HG03095 (cell line): ENCODE data around the gene BTD.

Experiments used
- ATAC-seq: cut with Tn5 transposase; IDR thresholded peaks from one replicate; pipeline ENCODE4 v1.9.1; 2021; ENCODE audit warnings: moderate library complexity; ENCODE audit not compliant: unreplicated experiment

Gene BTD

GRCh38 chr3:15635121-15635661 lies 33.6 kb downstream of the BTD start:
- no peak for ATAC-seq

DNA sequence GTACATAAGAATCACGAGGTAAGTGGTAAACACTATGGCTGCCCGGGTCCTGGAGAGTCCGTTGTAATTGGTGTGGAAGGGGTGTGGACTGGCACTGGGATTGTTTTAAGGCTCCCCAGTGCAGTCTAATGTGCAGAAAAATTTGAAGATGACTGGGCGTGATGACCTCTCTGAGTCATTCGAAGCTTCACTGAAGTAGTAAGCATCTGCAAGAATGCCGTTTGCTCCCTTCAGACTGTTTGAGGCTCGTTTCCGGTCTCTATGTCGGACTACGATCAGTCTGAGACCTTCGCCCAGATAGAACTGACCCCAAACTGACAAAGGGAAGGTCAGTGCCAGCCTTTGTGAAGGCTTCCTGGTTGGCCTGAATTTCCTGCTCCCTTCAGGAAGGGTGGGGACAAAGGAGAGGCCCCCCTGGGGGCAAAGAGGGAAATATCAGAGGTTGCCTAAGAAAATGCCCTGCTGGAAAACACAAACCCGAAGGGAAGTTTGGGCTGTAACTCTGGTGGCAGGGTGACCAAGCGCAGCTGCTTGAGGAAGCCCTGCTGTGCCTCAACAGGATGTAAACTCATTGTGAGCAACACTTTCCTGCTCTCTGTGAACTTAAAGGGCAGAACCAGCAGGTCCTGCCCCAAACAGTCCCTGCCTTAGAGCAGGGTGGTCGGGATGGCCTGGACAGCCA lies 34.6 kb downstream of the BTD start:
- ATAC-seq: peak; percentile 49

GRCh38 chr3:15637131-15637951 lies 35.8 kb downstream of the BTD start:
- ATAC-seq: no peak

- ATAC-seq: no peak
Measured at GRCh38 chr3:15638193-15638890, 36.8 kb downstream of the BTD start.

GRCh38 chr3:15638891-15639262 lies 37.3 kb downstream of the BTD start:
- ATAC-seq: no peak

DNA sequence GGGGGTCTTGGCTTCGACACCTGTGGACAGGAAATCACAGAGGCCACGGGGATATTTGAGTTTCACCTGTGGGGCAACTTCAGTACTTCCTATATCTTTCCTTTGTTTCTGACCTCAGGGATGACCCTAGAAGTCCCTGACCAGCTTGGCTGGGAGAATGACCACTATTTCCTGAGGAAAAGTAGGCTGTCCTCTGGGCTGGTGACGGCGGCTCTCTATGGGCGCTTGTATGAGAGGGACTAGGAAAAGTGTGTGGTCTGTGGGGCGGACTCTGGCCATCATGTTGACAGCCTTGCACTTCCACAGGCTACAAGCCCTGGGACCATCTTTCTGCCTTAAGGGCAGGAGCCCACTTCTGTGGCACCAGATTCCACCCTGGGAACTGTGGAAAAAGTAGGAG lies 43.7 kb downstream of the BTD start:
- no peak for ATAC-seq

- no peak for ATAC-seq
Measured at GRCh38 chr3:15645740-15646501, 44.4 kb downstream of the BTD start.

DNA sequence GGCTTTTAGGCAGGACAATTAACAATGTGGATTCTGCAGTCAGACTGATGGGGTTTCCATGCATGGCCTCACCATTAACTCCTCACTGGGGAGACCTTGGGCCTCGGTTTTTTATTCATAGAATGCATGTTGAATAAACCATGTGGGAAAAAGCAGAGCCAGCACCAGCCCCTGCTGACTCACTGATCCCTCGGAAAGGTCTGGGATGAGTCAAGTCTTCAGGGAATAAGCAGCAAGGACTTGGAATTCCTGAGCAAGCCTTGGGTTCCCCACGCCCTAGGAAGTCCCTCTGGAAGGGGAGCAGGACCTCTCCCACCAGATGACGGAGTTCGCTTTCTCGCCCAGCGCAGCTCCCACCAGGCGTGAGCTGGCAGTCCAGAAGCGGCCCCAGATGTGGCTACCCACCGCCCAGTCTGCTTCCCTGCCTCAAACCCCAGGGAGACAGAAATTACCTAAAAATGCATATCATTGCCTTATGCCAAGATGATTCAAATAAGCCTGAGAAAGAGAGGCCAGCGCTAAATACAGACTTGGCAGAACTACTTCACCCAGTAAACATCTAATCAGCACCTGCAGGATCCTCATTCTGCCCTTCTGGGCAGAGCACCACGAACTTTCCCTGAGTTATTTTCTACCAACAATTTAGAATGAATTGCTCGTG lies 45.4 kb downstream of the BTD start:
- peak; percentile 13 for ATAC-seq

DNA sequence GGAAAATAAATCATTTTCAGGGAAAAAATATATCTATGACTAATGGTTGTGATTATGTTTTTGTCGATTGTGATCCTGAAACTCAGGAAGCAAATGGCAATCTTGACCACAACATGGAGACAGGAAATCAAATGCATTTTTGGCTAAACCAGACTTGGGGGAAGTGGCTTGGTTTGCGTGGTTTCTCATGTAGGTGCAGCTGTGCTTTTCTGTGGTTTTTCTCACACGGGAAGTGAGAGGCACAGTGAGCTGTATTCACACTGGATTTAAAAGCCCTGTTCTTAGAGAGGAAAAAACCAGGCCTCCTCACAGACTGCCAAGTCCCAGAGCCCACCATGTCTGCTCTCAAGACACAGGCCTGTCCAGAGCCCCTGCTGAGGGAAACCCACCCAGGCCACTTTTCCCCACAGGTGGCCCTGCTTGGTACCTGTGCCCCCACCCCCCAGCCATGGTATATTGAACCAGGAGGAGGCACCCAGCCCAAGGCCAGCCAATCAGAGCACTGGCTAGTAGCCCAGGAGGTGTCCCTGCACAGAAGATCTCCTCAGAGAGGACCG lies 46.1 kb downstream of the BTD start:
- ATAC-seq: peak; percentile 93

DNA sequence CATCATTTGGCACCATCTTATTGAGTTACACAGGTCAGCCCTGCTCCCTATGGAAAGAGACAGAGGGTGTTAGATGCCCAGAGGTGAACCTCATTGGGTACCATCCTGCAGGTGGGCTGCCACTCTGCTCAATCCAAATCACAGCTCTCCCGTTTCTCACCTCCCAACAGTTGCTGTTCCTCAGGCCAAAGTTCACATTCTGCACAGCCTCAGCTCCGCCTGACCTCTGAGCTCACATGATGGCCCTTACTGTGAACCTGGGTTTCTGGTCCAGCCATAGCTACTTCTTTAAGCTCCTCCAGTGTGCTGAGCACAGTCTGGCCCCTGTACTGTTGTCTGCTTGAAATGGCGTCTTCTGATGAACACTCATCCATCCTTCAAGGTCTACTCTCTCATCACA lies 47.8 kb downstream of the BTD start:
- ATAC-seq: no peak

DNA sequence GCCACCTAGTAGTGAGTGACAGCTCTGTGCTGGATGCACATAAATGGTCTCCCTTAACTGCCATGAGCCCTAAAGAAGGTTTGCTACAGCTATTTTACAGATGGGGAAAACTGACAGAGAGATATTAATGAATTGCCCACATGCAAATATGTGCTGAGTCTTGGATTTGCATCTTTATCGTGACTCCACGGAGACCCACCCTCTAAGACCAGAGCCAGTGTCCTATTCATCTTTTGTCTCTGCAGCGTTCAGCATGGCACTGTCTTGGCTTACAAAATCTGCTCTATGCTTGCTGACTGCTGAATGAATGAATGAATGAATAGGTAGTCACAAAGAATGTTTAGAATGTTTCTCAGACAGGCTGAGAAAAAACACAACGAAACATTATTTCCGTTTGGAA lies 48.3 kb downstream of the BTD start:
- no peak for ATAC-seq

DNA sequence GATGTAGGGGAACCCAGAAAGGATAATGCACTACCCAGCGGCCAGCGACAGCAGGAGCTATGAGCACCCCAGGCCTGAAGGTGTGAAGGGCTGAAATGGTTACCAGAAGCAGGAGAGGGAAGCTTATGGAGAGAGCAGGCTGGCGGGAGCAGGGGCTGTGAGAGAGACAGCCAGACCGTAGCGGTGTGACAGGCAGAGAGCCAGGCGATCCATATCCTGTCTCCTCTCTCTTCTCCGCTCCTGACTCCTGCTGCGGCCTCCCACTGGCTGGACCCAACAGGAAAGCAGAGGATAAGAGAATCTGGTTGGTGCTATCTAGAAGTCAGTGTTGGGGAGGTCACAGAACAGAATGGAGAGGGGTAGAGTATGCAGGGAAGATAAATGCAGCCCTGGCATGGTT lies 49.9 kb downstream of the BTD start:
- no peak for ATAC-seq

- no peak for ATAC-seq
Measured at GRCh38 chr3:15653321-15653720, 51.8 kb downstream of the BTD start.

DNA sequence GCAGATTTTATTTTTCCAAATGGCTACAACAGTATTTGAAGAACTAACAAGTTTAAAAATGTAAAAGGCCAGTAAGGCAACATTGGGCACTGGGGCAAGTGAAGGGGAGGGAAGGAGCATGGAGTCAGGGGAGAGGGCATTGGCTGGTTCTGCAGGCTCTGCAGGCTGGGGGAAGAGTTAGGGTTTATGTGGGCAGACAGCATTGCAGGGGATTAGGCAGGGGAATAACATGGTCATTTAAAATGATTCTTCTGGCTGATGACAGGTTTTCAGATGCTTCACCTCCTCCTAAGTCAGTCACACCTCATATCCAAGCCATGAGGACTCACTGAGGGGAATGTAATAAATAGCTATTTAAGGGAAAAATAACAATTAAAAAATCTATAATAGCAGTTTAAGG lies 52.6 kb downstream of the BTD start:
- ATAC-seq: no peak

GRCh38 chr3:15654891-15655290 lies 53.3 kb downstream of the BTD start:
- ATAC-seq: no peak

DNA sequence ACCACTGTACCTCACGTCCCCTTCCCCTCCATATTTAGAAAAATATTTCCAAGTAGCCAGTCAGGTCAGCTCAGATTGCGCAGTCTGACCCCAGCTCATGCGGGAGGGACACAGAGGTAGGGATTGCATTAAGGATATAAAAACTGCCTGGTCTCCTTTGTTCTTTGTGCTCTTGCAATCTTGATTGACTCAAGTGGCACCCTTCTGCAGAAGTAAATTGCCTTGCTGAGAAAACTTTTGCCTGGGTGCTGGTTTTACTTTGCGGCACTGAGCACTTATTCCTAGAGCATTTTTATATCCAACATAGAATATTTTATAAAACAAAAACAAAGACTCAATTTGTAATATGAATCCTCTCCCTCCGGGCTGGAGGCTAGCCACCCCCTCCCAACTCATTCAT lies 54.8 kb downstream of the BTD start:
- ATAC-seq: no peak

GRCh38 chr3:15657016-15657415 lies 55.5 kb downstream of the BTD start:
- ATAC-seq: no peak

- ATAC-seq: no peak
Measured at GRCh38 chr3:15659254-15659975, 57.9 kb downstream of the BTD start.
